ENCODE data around the gene GNAT3.

The GNAT3 gene

DNA sequence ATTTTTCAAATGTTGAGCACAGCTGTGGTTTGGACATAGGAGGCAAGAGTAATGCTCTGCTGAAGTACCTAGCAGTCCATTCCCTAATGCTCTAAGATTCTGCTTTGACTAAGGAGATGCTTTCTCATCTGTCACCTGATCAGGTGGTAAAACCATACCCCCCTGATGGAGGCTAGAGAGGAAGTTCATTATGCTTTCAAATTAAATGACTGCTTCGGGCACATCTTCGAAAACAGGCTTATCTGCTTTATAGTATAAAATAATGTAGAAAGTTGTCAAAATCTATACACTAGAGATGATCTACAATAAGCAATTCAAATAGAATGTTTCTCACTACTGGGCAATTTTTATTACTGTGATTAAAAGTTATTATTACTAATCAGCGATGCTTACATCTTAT is at the start of gene GNAT3:
Gene GNAT3, minus strand, starts transcription at position 101 of the 400 bp plus-strand sequence. CDS start 138 bp downstream, outside the sequence.
- no peak for DNase-seq

DNA sequence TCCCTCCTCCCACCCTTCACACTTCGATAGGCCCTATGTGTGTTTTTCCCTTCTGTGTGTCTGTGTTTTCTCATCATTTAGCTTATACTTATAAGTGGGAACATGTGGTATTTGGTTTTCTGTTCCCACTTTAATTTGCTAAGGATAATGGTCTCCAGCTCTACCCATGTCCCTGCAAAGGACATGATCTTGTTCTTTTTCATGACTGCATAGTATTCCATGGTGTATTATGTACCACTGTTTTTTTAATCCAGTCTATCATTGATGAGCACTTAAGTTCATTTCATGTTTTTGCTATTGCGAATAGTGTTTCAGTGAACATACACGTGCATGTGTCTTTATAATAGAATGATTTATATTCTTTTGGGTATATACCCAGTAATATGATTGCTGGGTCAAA is 46.3 kb upstream of the GNAT3 start:
- DNase-seq, result no peak

DNA sequence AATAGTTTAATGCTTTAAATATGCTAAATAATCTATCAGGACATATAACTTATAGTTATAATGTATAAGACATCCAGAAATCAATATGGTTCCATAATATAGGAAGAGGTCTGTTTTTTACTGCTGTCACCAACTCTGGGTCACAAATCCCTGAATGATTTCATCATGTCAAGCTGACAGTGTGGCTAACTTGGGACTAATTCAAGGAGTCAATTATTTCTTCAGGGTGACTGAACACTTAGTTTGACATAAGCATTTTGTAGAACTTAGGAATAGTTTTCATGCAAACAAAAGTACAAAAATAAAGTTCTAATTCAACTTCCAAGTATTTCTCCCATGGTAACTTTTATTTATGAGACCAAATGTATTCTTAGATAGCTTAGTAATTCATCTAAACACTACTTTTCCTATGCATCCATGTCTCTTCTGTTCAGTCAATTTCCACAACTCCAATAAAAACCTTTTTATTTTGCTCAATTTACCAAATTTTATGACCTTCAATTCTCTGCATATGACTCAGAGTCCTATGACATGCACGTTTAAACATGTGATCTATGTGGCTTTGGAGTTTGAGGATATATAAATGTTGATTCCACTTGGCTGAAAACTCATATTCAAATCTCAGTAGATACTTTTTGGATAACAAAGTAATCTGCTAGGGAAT is 40.3 kb upstream of the GNAT3 start:
- DNase-seq, result no peak

DNA sequence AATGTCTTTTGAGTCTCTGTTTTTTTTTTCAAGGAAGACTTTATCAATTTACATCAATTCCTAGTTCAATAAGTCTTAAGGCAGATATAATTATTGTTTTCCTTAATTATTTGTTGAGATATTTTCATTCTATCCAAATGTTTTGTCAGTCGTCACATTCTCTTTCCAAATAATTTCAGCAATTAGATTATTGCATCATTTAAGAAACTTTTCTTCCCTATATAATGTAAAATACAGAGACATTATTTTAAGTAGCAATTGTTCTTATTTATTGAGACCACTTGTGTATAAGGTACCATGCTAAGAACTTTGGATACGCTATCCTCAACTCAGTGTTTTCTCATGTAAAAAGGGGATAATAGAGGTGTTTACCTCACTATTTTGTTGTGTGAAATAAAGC is 38.1 kb upstream of the GNAT3 start:
- DNase-seq, result no peak

DNA sequence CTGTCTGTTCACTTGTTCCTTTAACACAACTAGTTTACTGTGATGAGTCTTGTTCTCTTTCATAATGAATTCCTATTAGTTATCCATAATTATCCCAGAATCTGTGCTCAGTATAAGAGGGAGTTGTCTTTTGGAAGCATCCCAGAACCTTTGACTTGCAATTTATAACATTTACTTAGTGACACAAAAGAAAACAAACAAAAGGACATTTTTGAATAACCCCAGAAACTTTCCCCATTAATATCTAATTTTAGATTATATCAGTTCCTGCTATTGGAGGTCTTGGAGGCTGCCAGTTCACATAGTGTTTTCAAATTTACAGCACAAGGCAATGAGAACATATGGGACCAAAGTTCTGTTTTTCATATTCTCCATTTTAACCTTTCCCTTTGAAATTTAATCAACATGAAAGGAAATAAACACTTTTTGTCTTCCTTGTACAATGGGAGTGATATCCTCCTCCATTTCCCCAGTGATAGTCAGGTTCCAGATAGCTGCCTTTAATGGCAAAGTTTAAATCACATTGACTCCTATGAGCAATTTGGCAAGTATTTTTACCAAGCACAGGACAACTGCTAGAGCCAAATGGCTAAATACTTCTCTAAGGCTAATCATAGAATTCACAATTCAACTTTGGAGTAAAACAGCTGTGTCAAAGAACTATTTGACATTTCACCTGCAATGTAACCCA is 37.1 kb upstream of the GNAT3 start:
- no peak for DNase-seq

DNA sequence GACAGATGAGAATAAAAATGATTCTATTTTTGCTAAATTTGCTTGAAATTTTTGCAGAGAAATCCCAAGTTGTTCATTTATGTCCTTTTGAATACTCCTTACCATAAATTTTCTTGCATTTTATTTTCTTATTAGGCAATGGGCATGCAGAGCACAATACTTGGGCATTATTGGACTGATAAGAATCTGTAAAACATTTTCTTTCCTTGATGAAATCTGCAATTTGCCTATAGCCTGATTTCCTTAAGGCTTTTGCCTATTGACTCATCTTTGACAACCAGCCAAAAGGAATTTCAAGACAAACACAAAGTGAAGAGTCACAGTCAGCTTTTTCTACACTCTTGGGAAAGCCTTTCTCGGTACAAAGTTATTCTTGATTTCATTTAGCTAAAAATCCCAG is 30.5 kb upstream of the GNAT3 start:
- DNase-seq, result no peak

DNA sequence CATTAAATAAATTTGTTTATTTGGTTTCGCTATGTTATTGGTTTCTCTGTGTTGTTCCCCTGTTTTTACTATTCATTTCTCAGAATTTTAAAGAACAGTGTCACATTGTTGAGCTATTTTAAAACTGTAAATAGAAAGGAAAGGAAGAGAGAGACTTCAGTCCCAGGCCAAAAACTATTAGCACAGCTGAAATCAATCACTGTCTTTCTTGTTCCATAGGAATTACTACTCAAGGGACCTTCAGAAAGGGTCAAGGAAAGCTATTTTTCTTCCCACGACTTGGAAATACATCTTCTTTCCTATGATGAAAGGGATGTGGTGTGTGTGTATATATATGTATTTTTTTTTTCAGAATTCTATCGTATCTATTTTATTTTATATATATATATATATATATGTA is 29.0 kb upstream of the GNAT3 start:
- DNase-seq, result no peak

DNA sequence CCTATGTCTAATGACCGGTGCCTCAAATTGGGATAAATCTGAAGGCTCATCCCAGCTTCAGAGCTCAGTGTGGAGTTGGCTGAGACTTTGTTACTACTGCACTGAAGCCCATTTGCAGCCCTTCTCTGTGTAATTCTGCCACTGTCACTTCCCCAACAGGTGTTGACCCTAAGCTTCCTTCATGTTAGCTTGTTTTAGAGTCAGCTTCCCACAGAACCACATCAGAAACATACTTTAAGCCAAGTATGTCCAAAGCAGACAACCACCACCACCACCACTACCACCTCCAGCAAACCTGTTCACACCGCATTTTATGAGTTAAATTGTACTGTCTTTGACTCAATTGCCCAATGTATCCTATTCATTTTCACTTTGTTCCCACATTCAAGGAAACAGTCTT is 25.2 kb upstream of the GNAT3 start:
- no peak for DNase-seq

DNA sequence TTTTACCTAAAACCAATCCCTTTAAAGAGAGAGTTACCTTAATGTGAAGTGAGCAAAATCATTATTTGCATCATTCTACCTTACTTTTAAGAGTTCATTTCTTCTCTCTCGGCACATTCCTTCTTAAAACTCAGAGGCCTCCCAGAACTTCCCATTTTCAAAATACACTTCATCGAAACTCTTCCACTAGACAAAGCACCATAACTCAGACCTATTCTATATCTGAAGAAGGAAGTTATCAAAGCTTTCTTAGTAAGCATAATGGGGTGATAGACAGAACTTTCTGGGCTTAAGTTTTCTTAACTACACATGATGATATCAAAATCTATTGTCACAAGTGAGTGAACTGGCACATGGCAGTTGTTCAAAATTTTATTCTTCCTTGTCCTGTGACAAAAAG is 24.6 kb upstream of the GNAT3 start:
- DNase-seq, result no peak

DNA sequence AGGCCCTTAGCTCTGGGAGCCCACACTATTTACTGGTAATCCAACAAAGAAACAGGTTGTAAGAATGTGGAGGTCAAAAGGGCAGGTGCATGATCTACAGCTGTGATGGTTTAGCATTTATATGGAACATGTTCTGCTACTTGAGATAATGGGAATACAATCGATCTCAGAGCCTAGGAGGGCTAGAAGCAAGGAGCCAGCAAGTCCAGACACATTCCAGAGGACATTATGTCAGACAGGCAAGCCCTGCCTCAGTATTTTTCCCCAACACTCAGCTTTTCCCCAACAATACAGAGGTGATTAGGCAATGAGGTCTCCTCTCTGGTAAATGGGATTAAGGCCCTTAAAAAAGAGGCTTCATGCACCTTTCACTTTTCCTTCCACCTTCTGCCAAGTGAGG is 21.4 kb upstream of the GNAT3 start:
- DNase-seq, result no peak

DNA sequence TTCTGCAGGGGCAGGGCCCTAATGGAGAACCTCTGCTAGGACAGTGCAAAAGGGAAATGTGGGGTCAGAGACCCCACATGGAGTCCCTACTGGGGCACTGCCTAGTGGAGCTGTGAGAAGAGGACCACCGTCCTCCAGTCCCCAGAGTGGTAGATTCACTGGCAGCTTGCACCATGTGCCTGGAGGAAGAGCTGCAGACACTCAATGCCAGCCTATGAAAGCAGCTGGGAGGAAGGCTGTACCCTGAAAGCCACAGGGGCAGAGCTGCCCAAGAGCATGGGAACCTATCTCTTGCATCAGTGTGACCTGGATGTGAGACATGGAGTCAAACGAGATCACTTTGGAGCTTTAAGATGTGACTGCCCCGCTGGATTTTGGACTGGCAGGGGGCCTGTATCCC is 20.3 kb upstream of the GNAT3 start:
- DNase-seq, result no peak

DNA sequence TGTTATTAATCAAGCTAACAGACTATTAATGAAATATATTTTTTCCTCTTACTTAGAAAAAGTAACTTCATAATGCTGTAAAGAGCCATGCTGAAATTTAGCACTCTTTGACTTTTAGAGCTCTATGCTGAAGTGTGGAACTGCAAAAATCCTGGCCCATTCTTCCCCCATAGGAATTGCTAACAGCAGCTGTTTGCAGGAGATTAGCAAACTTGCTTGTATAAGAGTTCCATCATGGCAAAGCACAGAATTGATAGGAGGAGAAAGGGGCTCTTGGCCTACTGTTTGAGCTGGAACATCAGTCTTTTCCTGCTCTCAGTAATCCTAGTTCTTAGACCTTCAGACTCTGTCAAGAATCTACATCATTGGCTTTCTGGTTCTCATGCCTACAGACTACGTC is 18.3 kb upstream of the GNAT3 start:
- DNase-seq, result no peak

DNA sequence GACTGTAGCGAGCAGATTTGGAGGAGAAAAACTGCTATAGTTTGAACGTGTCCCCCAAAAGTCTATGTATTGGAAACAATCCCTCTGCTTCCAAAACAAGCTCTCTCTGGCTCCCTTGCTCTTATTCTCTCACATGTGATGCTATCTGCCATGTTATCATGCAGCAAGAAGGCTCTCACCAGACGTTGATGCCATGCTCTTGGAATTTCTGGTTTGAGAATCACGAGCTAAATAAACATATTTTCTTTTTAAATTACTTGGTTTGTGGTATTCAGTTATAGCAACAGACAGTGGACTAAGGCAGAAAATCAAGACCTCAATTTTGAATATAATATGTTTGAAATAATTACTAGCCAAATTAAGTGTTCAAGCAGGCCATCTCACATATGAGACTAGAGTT is 17.5 kb upstream of the GNAT3 start:
- DNase-seq, result no peak

DNA sequence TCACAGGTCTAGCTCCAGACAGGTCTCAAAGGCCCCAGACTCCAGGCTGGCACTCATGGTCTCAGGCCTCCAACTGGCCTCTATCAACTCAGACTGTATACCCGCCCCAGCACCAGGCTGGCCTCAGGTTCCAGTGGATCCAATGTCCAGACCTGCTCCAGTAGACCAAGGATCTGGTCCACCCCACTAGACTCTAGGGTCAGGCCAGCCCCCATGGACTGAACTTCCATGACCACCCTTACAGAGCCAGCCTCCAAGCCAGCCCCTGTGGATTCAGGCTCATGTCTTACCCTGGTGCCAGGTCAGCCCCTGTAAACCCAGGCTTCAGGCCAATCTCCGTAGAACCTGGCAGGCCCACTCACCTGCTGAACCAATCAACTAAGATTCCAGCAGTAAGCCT is 16.8 kb upstream of the GNAT3 start:
- DNase-seq, result no peak

DNA sequence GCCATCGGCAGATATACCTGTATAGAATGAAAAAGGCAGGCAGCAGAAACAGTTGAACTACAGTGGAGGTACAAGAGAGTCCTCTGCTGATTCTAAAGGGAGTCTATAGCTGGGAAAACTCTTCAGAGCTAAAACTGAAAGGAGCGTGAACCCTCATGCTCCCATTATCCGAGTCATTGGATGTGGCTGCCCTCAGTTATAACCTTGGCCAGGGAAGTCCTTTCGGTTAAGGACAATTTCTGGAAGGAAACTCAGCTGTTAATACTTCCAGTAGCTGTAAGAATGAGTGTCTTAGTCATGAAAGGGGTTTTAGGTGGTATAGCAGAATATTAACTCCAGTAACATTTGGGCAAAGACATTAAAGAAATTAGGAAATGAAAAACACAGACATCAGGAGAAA is 14.6 kb upstream of the GNAT3 start:
- no peak for DNase-seq

DNA sequence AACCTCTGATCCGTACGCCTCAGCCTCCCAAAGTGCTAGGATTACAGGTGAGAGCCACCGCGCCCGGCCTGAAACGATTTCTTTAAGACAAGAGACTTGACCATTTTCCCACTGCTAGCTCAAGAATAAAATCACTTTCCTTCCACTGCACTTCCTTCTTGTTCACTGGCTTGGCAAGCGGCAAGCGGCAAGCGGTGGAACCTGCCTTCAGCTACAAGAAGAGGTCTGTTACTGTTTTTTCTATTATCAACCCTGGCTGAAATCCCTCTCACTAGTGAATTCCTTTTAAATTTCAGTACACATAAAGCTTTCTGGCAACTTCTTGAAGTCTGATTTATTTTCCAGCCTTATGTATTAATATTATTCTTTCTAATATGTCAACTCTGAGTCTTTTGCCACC is 12.8 kb upstream of the GNAT3 start:
- DNase-seq, result no peak

DNA sequence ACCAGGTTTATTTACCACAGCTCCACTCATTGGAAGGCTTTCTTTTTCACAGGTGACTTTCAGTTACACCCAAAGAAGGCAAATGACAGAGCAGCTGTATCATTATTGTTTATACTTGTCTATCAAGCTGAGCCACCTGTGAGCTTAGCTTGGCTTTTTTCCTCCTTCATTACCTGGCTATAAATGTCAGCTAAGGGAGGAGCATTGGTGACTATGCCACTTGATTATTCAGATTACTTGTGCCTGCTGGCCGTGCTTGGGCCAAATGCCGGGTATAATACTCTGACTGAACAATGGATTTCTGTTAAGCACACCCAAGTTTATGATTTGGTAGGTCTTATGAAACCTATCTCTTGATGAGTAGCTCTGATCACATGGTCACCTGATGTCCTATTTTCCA is 9.9 kb upstream of the GNAT3 start:
- no peak for DNase-seq

DNA sequence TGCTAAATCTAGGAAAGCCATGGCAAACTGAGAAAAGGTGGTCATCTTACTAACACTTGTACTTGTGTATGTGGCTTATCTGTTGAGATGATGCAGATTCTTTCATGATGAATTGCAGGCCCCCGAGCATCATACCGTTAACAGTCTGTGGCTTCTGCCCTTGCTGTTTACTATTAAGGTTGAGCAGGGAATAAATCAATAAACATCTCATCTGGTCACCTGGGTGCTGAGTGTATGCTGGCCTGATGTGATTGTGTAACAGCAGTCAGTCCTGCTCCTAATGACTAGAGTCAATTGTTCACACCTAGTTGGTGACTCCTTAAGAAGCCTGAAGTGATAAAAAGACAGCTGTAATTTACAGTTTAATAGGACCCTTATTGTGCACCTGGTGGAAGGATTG is 8.3 kb upstream of the GNAT3 start:
- no peak for DNase-seq

DNA sequence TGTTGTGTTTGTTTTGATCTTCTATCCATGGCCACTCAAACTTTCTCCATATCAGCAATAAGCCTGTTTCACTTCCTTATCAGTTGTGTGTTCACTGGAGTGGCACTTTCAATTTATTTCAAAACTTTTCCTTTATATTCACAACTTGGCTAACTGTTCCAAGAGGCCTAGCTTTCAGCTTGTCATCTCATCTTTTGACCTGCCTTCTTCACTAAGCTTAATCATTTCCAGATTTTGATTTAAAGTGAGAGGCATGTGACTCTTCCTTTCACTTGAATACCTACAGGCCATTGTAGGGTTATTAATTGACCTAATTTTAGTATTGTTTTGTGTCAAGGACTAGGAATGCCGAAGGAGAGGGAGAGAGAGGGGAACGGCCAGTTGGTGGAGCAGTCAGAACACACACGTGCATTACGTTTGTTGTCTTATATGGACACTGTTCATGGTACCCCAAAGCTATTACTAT is 5.5 kb upstream of the GNAT3 start:
- DNase-seq, result no peak

DNA sequence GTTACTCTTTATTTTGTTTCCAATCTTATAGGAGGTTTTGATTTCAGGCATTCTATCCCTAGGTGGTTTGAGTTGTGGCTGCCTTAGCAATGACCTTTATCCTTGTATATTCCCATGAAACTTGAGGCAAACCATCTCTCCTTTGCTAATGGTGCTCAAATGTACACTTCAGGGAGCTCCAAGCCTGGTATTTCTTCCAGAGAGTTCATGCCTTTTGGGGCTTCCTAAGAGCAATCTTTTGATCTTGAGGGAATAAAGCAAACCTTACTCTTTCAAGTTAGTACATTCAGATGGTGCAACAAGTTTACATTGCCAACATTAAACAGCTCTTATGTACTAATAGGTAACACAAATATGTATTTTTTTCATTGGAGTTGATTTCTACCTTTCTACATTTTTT is 3.4 kb upstream of the GNAT3 start:
- no peak for DNase-seq

DNA sequence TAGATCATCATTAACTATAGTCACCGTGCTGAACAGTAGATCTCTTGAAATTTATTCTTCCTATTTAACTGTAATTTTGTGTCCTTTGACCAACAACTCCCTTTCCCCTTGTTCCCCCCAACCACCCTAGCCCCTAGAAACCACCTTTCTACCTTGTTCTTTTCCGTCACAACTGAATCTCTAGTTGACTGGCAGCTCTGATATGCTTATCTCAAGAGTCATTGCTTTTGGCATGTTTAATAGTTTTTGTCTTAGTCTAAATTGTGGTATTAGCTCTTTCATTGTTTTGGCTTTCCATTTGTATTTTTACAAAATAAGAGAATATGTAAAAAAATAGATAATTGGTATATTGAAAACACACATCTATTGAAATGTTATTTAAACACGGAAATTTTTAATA is 1.8 kb downstream of the GNAT3 start:
- no peak for DNase-seq

DNA sequence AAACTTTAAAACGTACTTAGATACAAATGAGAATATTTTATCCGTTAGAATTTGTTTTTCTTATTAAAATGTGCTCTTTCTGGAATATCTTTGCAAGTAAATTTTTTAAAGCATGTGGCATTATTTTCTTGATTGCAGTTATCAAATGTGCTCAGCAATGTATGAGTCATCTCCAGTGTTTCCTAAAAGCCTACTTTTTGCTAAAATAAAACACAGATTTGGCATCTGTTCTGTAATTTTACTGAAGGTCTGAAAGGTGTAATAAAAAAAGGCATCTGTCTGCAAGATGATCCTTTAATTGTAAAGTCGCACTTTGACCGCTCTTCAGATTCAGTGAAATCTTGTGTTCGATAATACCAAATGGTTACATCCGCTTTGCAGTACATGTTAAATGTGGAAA is 3.4 kb downstream of the GNAT3 start:
- no peak for DNase-seq

DNA sequence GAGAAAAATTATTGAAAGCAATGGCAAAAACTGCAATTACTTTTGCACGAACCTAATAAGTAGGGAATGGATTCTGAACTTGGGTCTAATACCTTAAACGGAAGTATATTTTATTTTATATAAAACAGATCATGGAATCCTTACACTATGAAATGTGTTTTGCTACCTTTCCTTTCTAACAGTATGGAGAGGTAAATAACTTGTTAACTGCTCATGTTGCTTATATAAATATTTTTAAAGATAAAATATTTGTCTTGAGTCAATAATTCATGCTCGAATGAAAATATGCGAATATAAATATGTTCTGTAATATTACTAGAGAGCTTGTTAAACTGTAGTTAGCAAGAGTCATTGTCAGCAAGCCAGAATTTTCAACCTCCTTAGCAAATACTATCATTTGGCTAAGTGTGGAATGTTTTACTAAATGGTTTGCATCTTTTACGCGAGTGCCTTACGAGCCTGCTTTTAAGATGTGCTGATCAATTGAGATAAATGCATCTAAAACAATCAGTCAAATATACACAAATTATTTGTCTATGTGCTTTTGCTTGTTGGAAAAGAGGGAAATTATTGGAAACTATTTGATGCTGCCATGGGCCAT is 5.9 kb downstream of the GNAT3 start:
- DNase-seq, result no peak

DNA sequence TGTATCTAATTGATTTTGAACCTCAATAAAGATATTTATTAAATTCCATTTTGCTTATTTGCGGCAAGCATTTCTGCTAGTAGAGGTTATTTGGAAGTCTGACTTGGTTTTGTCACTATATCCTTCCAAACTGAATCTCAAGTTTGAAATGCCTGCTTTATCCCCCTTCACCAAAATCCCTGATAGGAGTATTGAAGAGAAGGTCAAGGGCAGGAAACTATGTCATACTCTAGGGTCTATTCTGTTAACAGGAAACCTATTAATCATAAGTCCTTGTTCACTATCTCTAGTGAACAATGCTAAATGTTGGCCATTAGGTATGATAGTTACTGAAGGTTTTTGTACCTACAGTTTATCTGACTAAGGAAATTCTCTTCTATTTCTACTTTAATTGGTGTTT is 11.5 kb downstream of the GNAT3 start:
- no peak for DNase-seq

Measured in stimulated activated CD4-positive, alpha-beta T cell treated with anti-CD3 and anti-CD28 coated beads, Interleukin-4, amount 100 ng/mL, for 1 hour (primary cell).